Measurements from ENCODE around the gene HDAC1.
"Not testable (repeated sequence)": the region's sequence is repeated elsewhere in the genome, so short reads cannot be mapped to it uniquely, and the experiment has no call there.

The HDAC1 gene

GRCh38 chr1:32274646-32275340, 17.1 kb upstream of the HDAC1 start:
- DNase-seq: no peak

GRCh38 chr1:32275424-32275823, 16.5 kb upstream of the HDAC1 start:
- DNase-seq: no peak

- no peak for DNase-seq
Observed at GRCh38 chr1:32276032-32276782, 15.7 kb upstream of the HDAC1 start.

- DNase-seq: not testable (repeated sequence)
Observed at GRCh38 chr1:32284777-32285176, 7.1 kb upstream of the HDAC1 start.

- no peak for DNase-seq
Observed at GRCh38 chr1:32285658-32286057, 6.2 kb upstream of the HDAC1 start.

- DNase-seq: no peak
Observed at GRCh38 chr1:32286763-32287162, 5.1 kb upstream of the HDAC1 start.

- DNase-seq: no peak
Observed at GRCh38 chr1:32289256-32289655, 2.6 kb upstream of the HDAC1 start.

- DNase-seq: no peak
Observed at GRCh38 chr1:32291145-32291707, 657 bp upstream of the HDAC1 start.

GRCh38 chr1:32298211-32298610, 6.3 kb downstream of the HDAC1 start:
- not testable (repeated sequence) for DNase-seq

GRCh38 chr1:32299327-32299726, 7.4 kb downstream of the HDAC1 start:
- DNase-seq: no peak

- no peak for DNase-seq
Observed at GRCh38 chr1:32303358-32303757, 11.5 kb downstream of the HDAC1 start.

GRCh38 chr1:32303997-32304622, 12.2 kb downstream of the HDAC1 start:
- no peak for DNase-seq

GRCh38 chr1:32305310-32305709, 13.4 kb downstream of the HDAC1 start:
- no peak for DNase-seq

- no peak for DNase-seq
Observed at GRCh38 chr1:32307324-32307723, 15.4 kb downstream of the HDAC1 start.

- DNase-seq: no peak
Observed at GRCh38 chr1:32309960-32310359, 18.1 kb downstream of the HDAC1 start.

GRCh38 chr1:32311709-32312393, 20.0 kb downstream of the HDAC1 start:
- DNase-seq: no peak

- DNase-seq: no peak
Observed at GRCh38 chr1:32316903-32317277, 25.0 kb downstream of the HDAC1 start.

GRCh38 chr1:32318127-32318869, 26.4 kb downstream of the HDAC1 start:
- no peak for DNase-seq

- no peak for DNase-seq
Observed at GRCh38 chr1:32321712-32322291, 29.9 kb downstream of the HDAC1 start.

- no peak for DNase-seq
Observed at GRCh38 chr1:32327204-32327603, 35.3 kb downstream of the HDAC1 start.

GRCh38 chr1:32329931-32330466, 38.1 kb downstream of the HDAC1 start:
- DNase-seq: no peak
